ENCODE measurements around the gene TMEM196.

- no peak for TF ChIP-seq POLR2A (IDR thresholded peaks at IDR 0.05)
- TF ChIP-seq CTCF (IDR thresholded peaks at IDR 0.05), result no peak
Measured at GRCh38 chr7:19775578-19775977, 2.2 kb upstream of the TMEM196 start.

Data from right lobe of liver (tissue), 4 donors.